Measurements from ENCODE around the gene ATRN.

ATRN gene

GRCh38 chr20:3648951-3649350, 178.1 kb downstream of the ATRN start:
- DNase-seq (ENCODE audit: low read depth), result no peak
- TF ChIP-seq CTCF (conservative IDR thresholded peaks at IDR 0.05; ENCODE audit: low read depth, low read length), result no peak
- no peak overlapping the region for H3K4me3 ChIP-seq (ENCODE audit: low read depth, low read length)

GRCh38 chr20:3651204-3651962, 180.6 kb downstream of the ATRN start:
- no peak for DNase-seq (ENCODE audit: low read depth)
- TF ChIP-seq CTCF (conservative IDR thresholded peaks at IDR 0.05; ENCODE audit: low read depth, low read length), result no peak
- no peak overlapping the region for H3K4me3 ChIP-seq (ENCODE audit: low read depth, low read length)

GRCh38 chr20:3652221-3652620, 181.4 kb downstream of the ATRN start:
- H3K4me3 ChIP-seq (ENCODE audit: low read depth, low read length), result no peak overlapping the region
- DNase-seq (ENCODE audit: low read depth), result no peak
- TF ChIP-seq CTCF (conservative IDR thresholded peaks at IDR 0.05; ENCODE audit: low read depth, low read length), result no peak

GRCh38 chr20:3652676-3653596, 182.1 kb downstream of the ATRN start:
- DNase-seq (ENCODE audit: low read depth), result no peak
- no peak overlapping the region for H3K4me3 ChIP-seq (ENCODE audit: low read depth, low read length)
- TF ChIP-seq CTCF (conservative IDR thresholded peaks at IDR 0.05; ENCODE audit: low read depth, low read length), result no peak

- DNase-seq (ENCODE audit: low read depth), result no peak
- H3K4me3 ChIP-seq (ENCODE audit: low read depth, low read length), result no peak overlapping the region
- no peak for TF ChIP-seq CTCF (conservative IDR thresholded peaks at IDR 0.05; ENCODE audit: low read depth, low read length)
Observed at GRCh38 chr20:3653921-3654320, 183.1 kb downstream of the ATRN start.

GRCh38 chr20:3654326-3655130, 183.7 kb downstream of the ATRN start:
- DNase-seq (ENCODE audit: low read depth), result no peak
- no peak overlapping the region for H3K4me3 ChIP-seq (ENCODE audit: low read depth, low read length)
- no peak for TF ChIP-seq CTCF (conservative IDR thresholded peaks at IDR 0.05; ENCODE audit: low read depth, low read length)

Data from choroid plexus epithelial cell (primary cell).